22Rv1 (cell line): ENCODE results near the gene PID1.

Source experiments
- ZFX ChIP-seq: fragments of 450-650 bp; IDR thresholded peaks from 2 replicates; pipeline ENCODE4 v1.6.1; 2017; ENCODE audit warnings: antibody characterized with exemption, borderline replicate concordance
- TF ChIP-seq, protein P1 (sequence below): fragments of 450-650 bp; IDR thresholded peaks from 2 replicates; pipeline ENCODE4 v1.5.1; 2017; ENCODE audit warnings: mild to moderate bottlenecking

DNA sequence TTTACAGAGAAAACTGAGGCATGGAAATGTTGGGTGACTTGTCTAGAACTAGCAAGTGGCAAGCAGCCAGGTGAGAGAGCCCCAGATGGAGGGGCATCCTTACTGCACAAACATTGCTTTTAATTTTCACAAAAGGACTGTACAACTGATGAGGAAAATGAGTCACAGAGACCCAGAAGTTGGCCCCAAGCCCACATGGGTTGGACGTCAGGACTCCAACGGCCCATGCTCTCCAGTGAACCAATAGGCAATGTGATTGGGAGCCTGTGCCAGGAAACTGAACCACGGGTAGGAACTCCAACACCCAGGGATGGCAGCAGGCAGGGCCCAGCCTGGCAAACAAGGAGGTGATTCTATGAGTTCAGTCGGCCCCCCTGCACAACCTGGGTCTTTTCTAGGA, 50.8 kb downstream of the PID1 start:
- TF ChIP-seq, protein P1, sequence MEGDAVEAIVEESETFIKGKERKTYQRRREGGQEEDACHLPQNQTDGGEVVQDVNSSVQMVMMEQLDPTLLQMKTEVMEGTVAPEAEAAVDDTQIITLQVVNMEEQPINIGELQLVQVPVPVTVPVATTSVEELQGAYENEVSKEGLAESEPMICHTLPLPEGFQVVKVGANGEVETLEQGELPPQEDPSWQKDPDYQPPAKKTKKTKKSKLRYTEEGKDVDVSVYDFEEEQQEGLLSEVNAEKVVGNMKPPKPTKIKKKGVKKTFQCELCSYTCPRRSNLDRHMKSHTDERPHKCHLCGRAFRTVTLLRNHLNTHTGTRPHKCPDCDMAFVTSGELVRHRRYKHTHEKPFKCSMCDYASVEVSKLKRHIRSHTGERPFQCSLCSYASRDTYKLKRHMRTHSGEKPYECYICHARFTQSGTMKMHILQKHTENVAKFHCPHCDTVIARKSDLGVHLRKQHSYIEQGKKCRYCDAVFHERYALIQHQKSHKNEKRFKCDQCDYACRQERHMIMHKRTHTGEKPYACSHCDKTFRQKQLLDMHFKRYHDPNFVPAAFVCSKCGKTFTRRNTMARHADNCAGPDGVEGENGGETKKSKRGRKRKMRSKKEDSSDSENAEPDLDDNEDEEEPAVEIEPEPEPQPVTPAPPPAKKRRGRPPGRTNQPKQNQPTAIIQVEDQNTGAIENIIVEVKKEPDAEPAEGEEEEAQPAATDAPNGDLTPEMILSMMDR = no peak
- no peak for TF ChIP-seq ZFX
